GM21515 (cell line): ENCODE results near the gene CENPS.
"Not testable (repeated sequence)": the region's sequence is repeated elsewhere in the genome, so short reads cannot be mapped to it uniquely, and the experiment has no call there.

ENCODE experiments used
- ATAC-seq: cut with Tn5 transposase; IDR thresholded peaks from one replicate; pipeline ENCODE4 v1.9.1; 2021; ENCODE audit not compliant: unreplicated experiment

The CENPS gene

DNA sequence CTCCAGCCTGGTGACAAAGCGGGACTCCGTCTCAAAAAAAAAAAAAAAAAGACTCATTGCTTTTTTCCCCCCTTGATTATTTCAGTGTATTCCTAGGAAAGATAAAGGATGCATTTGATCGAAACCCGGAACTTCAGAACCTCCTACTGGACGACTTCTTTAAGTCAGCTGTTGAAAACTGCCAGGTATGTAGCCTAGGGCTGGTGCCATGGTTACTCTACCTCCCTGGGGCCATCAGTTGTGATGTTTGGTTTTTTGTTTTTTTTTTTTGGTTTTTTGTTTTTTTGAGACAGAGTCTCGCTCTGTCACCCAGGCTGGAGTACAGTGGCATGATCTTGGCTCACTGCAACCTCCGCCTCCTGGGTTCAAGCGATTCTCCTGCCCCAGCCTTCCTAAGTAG is 11.5 kb upstream of the CENPS start:
- not testable (repeated sequence) for ATAC-seq

DNA sequence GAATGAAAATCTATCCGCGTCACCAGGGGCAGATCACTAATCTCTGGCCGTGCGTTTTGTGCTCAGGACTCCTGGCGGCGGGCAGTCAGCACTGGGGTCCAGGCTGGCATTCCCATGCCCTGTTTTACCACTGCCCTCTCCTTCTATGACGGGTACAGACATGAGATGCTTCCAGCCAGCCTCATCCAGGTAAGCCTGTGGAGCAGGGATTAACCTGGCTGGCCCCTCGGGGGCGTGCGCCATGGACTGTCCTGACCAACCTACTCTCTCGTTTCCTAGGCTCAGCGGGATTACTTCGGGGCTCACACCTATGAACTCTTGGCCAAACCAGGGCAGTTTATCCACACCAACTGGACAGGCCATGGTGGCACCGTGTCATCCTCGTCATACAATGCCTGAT is 10.9 kb upstream of the CENPS start:
- no peak for ATAC-seq

DNA sequence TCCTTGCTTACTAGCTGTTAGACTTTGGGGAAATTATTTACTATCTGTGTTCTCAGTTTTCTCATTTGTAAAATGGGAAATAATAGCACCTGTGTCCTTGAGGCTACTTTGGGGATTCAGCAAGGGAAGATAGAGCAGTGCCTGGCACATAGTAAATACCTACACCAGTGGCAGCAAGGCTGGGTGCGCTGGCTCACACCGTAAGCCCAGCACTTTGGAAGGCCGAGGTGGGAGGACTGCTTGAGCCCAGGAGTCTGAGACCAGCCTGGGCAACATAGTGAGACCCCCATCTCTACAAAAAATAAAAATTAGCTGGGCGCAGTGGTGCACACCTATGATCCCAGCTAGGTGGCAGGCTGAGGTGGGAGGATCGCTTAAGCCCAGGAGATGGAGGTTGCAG is 8.6 kb upstream of the CENPS start:
- no peak for ATAC-seq

DNA sequence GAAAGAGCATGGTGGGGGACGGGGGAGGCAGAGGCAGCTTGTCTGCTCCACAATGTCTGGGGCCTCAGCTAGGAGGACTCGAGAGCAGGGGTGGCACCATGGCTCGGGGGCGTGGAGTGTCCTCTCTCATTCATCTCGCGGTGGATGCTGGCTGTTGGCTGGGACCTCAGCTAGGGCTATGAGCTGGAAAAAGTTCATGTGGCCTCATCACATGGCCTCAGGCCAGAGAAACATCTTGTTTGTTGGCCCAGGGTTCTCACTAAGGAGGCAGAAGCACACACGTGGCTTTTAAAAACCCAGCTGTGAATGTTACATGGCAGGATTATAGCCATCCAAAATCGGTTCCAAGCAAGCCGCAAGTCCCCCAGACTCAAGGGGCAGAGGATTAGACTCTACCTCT is 6.2 kb upstream of the CENPS start:
- ATAC-seq, result no peak

DNA sequence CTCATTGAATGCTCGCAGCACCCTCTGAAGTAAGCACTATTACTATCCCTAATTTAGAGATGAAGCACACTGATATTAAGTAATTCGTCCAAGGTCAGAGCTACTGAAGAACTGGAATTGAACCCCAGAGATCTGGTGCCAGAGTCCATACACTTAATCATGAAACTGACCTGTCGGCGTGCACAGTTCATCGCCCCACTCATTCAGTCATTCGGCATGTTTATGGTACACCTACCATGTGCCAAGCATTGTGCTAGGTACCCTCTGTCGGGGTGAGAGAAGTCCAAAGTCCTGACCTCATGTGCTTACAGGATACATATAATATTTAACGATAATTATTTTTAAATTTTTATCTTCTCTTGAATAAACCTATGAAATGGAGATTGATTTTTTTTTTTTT is 5.6 kb upstream of the CENPS start:
- ATAC-seq, result no peak

DNA sequence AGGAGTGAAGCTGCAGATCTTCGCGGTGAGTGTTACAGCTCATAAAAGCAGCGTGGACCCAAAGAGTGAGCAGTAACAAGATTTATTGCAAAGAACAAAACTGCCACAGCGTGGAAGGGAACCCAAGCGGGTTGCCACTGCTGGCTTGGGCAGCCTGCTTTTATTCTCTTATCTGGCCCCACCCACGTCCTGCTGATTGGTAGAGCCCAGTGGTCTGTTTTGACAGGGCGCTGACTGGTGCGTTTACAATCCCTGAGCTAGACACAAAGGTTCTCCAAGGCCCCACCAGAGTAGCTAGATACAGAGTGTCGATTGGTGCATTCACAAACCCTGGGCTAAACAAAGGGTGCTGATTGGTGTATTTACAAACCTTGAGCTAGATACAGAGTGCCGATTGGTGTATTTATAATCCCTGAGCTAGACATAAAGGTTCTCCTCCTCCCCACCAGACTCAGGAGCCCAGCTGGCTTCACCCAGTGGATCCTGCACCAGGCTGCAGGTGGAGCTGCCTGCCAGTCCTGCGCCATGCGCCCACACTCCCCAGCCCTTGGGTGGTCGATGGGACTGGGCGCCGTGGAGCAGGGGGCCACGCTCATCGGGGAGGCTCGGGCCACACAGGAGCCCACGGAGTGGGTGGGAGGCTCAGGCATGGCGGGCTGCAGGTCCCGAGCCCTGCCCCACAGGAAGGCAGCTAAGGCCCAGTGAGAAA is 4.3 kb upstream of the CENPS start:
- ATAC-seq, result not testable (repeated sequence)

DNA sequence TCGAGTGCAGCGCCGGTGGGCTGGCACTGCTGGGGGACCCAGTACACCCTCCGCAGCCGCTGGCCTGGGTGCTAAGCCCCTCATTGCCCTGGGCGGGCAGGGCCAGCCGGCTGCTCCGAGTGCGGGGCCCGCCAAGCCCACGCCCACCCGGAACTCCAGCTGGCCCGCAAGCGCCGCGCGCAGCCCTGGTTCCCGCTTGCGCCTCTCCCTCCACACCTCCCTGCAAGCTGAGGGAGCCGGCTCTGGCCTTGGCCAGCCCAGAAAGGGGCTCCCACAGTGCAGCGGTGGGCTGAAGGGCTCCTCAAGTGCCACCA is 3.7 kb upstream of the CENPS start:
- ATAC-seq, result not testable (repeated sequence)

DNA sequence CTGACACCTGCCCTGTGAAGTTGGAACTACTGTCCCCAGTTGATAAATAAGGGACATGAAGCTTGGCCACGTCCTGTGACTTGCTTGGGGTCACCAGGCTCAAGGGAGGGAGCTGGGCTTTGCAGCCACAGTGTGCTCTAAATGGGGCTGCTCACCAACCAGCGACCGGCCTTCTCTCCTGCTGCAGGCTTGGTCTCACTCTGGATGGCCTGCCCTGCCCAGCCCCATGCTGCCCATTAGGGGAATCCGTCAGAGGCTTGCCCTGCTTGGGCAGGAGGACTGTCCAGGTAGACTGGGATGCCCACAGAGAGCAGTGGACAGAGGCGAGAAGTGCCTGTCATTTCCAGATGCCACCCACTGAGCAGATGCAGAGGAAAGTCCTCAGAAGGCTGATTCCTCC is 1.2 kb upstream of the CENPS start:
- no peak for ATAC-seq

DNA sequence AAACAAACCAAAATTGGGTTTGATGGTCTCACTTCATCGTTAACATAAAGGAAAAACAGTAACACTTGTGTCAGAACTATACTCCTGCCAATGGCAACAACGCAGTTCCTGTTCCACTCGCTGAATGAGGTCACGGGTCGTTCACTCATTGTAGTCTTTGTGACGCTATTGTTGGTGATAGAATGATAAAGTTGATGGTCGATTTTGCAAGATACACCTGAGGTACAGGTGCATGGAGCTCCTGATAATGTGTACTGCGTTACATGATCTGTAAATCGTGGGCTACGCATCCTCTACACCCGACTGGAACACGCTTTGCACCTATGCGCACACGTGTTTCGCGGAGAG is 391 bp upstream of the CENPS start:
- peak; percentile 17 for ATAC-seq

DNA sequence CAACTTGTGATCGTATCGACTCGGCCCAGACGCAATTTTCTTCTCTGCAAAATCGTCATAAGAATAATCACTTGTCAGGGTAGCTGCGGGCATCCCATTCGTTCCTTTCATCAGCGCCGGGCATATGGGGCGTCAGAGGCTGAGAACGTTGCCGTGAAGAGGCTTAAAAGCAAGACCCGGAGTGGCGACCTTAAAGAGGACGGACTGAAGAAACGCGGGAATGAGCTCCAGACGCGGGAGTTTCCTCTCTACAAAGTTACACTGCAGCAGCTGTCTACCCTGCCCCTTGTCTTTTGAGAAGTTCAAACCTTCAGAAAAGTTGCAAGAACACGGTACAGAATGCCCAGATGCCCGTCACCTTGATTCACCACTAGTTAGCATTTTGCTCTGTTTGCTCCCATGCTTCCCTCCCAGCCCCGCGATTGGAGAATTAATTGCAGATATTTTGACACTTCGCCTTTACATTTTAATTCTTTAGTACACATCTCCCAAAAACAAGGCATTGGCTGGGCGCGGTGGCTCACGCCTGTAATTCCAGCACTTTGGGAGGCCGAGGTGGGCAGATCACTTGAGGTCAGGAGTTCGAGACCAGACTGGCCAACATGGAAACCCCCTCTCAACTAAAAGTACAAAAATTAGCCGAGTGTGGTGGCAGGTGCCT is 967 bp downstream of the CENPS start:
- no peak for ATAC-seq

DNA sequence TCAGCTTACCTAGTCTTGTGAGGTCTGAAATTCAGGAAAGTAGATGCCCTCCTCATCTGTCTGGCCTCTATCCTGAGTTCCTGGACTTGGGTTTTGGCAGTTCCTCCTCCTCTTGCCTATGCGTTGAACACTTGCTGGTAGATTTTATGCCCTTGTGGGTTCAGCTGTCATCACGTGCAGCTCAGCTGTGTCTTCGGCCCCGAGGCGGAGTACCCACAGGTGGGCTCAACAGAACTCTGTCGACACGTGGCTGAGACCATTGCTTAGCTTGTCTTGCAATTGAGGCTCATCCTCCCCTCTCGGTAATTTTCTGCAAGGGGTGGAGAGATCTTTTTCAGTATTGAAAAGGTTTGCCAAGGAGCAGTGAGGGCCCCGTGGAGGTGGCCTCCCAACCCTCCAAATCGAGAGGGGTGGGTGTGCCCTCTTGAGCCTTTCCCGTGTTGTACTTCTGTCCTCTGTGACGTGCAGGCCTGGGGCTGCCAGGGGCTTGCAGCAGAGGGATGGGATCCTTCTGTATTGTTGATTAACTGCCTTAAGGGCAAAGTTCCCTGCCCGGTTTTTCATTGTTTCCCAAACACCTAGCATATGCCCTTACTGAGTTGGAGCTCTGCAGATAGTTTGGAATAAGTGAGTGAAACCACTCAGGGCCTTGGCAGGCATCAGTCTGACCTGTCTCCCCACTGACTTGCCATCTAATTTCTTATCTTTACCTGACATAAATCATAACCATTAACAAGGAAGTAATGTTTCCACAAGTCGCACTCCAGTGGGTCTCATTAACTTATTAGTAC is 2.9 kb downstream of the CENPS start:
- no peak for ATAC-seq

DNA sequence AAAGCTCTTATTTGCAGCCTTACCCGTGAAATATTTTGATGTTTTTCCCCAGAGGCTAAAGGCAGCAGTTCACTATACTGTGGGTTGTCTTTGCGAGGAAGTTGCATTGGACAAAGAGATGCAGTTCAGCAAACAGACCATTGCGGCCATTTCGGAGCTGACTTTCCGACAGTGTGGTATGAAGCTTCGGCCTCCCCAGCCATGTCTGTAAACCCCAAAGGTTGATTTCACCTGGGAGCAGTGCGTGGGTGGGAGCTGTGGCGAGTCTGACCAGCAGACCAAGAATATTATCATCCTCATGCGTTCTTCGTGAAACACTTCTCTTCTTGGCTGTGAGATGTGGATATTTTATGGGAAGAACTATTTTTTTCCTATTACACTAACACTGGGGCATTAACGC is 3.6 kb downstream of the CENPS start:
- no peak for ATAC-seq

DNA sequence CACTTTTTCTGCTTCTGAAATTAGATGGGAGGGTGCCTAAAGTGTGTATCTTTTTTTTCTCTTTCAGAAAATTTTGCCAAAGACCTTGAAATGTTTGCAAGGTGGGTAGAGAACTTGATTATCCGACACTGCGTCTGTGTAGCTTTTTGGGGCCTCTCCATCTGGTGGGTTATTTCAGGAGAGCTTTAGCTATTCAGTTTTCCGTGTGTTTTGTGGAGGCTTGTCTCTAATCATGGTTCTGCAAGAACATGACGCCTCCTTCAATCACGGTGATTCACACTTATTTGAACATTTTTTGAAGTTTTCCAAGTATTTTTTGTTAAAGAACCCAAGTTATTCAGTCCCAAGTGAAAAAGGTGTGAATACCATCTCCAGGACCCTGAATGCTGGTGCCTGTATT is 4.4 kb downstream of the CENPS start:
- ATAC-seq, result no peak

DNA sequence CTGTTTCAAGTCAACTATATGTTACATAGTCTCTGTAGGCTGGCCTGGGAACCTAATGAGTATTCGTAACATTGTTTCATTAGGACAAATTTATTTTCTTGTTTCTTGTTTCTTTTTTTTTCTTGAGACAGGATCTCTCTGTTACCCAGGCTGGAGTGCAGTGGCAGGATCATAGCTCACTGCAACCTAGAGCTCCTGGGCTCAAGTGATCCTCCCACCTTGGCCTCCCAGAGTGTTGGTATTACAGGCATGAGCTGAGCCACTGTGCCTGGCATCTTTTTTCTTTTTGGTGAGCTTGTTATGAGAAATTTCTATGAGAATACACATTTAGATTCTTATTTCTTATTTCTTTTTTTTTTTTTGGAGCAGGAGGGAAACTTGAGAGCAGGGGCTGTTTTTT is 6.8 kb downstream of the CENPS start:
- no peak for ATAC-seq

DNA sequence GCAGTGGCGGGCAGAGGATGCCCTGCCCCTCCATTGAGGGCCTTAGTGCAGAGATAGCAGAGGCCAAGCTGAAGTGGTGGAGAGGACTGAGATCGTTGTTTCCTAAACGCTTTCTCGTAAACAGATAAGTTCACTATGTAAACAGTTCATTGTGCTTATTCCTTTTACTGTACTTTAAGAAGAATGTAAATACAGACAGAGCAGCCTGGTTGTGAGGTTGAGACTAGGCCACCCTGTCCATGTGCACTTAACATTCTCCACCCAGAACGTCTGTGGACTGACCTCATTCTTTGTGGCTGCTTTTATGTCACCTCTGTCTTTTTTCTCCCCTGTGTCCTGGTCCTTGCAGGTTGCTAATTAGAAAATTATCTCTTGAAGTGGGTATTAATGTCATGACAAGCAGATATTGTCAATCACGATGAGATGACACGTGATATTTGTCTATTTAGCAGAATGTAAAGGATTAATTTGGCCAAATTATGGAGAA is 8.5 kb downstream of the CENPS start:
- ATAC-seq, result no peak

DNA sequence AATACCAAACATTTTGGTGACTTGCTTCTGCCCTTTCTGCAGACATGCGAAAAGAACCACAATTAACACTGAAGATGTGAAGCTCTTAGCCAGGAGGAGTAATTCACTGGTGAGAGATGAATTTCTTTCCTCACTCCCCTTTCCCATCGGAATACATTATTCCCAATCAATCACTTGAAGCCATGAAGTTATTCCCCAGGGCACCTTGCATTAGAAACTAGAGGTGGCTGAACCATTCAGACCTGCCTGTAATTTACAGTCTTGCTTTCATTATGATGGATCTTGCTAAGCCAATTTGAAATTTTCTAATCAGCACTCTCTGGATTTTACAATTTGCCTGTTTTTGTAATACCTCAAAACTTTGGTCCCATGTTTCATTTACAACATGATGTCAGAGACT is 10.1 kb downstream of the CENPS start:
- no peak for ATAC-seq

DNA sequence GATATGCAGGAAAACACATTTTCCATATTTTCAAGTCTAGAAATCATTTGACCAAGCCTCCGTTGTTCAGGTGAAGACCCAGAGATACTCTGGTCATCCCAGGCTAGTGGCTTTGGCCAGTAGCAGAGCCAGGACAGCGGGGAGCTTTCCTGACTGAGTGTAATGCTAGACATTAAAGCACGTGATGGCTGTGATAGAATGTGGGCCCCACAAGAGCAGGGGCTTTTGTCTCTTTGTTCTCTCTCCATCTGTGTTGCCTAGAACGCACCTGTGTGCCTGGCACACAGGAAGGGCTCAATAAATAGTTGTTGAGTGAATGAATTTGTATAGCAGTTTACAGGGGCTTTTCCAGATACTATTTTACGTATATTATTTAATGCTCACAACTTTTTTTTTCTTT is 10.6 kb downstream of the CENPS start:
- ATAC-seq, result no peak

DNA sequence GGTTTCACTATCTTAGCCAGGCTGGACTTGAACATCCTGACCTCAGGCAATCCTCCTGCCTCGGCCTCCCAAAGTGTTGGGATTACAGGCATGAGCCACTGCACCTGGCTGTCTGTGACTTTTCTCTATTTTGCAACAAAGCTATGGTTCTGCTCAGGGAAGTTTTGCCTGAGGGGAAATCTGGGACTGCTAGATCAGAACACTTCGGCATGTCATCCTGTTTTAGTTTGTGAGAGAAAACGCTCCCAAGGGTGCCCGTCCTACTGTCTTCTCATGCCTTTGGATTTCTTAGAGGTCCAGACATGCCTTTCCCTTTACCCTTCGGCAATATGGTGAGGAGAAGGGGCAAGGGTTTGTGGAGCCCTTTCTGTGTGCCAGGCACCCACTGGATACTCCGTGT is 14.0 kb downstream of the CENPS start:
- ATAC-seq, result no peak

DNA sequence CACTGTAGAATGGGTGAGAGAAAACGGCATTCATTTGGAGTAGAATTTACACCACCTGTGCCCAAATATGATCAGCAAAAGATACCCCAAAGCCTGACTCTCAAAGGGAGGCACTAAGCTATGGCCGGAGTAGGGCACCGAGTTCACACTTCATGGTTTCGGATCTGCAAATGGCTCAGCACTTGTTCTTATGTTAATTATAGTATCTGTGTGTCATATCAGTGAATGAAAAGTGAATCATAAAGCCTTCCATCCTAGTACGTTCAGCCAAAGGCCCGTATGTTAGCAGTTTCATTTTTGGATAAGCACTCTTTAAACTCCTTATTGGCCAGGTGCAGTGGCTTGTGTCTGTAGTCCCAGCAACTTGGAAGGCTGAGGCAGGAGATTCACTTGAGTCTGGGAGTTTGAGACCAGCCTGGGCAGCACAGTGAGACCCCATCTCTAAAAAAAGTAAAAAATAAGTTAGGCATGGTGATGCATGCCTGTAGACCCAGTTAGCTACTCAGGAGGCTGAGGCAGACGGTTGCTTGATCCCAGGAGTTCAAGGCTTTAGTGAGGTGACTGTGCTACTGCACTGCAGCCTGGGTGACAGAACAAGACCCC is 14.7 kb downstream of the CENPS start:
- no peak for ATAC-seq

DNA sequence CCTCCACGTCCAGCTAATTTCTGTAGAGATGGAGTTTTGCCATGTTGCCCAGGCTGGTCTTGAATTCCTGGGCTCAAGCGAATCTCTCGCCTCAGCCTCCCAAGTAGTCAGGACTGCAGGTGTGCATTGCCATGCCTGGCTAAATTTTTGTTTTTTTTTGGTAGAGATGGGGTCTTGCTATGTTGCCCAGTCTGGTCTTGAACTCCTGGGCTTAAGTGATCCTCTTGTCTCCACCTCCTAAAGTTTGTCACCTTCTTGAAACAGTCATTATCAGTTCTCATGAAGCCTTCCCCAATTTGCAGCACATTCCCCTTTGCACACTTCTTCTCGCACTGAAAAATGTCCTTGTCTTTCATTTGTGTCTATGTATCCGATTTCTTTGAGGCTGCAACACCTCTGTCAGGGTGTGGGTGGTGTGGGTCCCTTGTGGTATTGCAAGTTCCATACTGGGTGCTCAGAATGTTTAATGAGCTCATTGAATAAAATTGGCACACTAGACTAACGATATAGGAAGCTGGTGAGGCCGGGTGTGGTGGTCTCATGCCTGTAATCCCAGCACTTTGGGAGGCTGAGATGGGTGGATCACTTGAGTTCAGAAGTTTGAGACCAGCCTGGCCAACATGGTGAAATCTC is 16.7 kb downstream of the CENPS start:
- ATAC-seq, result no peak

DNA sequence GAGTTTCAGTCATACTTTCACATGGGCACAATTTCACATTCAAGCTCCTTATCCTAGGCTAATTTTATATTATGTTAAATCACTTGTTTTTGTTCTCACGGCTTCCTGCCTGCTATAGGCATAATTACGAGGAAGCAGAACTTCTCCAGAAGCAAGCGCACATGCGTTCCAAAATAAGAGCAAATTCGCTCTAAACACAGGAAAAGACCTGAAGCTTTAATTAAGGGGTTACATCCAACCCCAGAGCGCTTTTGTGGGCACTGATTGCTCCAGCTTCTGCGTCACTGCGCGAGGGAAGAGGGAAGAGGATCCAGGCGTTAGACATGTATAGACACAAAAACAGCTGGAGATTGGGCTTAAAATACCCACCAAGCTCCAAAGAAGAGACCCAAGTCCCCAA is 19.5 kb downstream of the CENPS start, which contains the start of gene CORT:
Gene CORT, plus strand, starts transcription at position 281 of the 400 bp plus-strand sequence. CDS start 193 bp downstream, outside the sequence.
- no peak for ATAC-seq
